GM19035 (cell line): ENCODE measurements around the gene RPTOR.
A peak's percentile ranks its signal among the peaks of the same experiment; 100 is the strongest.

Experiments
- ATAC-seq: cut with Tn5 transposase; IDR thresholded peaks from one replicate; pipeline ENCODE4 v1.9.1; 2021; ENCODE audit not compliant: unreplicated experiment

The RPTOR gene

GRCh38 chr17:80712606-80713005 lies 168.0 kb downstream of the RPTOR start:
- ATAC-seq, result no peak

- ATAC-seq, result no peak
Observed at GRCh38 chr17:80716986-80717719, 172.5 kb downstream of the RPTOR start.

GRCh38 chr17:80717720-80718083 lies 173.1 kb downstream of the RPTOR start:
- ATAC-seq, result no peak

DNA sequence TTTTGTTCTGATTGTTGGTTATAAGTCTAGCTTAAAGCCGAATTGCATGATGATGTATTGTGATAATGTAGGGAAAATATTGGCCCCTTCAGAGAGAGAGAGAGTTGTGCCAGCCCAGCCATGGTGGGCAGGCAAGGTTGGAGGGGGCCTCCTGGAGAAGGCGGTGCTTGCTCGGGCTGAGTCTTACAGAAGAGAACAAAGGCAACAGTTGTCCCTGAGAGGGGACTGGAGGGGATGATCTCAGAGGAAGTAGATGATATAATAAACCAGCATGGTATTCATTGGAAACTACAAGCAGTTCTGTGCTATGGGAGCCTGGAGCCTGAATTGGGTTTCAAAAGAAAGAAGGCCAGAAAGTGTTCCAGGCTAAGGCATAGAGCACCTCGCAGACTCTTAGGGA lies 173.8 kb downstream of the RPTOR start:
- no peak for ATAC-seq

DNA sequence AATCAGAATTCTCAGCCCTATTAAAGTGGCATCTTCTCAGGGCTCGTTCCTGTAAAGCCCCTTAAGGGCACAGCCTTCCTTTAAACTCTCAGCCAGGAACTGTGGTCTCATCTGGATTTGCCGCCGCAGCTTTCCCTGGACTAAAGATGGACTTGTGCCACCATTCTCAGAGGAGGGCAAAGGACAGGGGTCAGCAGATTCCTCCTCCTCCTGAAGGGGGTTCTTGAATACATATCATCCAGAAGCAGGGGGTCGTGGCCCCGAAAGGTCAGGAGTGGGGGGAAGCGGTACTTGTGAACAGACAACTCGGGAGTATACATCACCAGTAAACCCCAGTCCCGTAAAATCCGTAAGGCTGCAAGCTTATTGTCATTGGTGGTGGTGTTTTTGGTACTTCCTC lies 174.8 kb downstream of the RPTOR start:
- ATAC-seq, result no peak

GRCh38 chr17:80720610-80721577 lies 176.3 kb downstream of the RPTOR start:
- ATAC-seq, result no peak

DNA sequence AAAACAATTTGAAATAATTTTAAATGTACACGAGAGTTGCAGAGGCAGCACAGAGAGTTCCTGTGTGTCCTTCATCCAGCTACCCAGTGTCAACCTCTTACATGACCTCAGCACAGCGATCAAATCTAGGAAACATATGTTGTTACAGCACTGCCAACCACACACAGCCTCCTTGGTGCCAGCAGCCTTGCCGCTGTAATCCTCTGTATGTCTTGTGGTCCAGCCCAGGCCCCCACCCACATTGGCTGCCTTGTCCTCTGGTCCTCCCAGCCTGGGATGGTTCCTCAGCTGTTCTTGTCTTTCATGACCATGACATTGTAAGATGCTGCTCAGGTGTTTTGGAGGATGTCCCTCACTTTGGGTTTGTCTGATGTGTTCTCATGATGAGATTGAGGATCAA lies 178.0 kb downstream of the RPTOR start:
- no peak for ATAC-seq

DNA sequence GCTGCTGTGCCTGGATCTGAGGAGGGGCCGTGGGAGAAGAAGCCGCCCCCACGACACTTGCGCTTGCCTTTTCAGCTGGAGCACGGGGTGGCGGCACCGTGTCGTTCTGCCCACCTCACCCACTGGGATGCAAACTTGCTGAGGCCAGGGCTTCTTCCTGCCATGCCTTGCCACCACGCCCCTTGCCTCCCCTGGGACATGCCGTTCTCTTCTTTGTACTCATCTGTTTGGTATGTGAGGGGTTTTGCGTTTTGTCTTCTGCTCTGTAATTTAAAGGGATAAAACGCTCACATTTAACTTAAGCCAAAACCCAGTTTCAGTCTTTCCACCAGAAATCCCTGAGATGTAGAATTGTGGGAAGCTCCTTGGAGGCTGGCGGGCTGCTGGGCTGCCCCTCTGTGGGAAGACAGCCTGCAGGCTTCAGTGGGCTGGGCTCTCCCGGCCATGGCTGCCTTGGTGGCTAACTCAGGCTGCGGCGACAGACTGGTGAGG lies 180.2 kb downstream of the RPTOR start:
- ATAC-seq, result no peak

DNA sequence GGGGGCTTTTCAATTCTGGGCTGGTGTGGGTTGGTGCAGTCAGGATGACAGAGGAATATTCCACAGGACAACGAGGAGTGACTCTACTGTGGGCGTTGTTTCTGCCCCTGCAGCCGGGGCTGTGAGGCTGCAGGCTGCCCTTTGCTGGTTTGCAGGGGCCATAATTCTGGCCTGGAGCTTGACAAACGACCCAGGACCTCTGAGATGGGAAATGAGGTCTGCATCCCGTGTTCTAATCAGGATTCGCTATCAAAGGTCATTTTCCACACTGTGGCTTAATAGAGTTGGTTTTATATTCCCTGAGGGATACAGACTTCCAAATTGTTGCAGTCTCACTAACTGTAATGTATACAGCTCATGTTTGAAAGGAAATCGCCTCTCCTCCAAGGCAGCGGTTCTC lies 180.9 kb downstream of the RPTOR start:
- no peak for ATAC-seq

DNA sequence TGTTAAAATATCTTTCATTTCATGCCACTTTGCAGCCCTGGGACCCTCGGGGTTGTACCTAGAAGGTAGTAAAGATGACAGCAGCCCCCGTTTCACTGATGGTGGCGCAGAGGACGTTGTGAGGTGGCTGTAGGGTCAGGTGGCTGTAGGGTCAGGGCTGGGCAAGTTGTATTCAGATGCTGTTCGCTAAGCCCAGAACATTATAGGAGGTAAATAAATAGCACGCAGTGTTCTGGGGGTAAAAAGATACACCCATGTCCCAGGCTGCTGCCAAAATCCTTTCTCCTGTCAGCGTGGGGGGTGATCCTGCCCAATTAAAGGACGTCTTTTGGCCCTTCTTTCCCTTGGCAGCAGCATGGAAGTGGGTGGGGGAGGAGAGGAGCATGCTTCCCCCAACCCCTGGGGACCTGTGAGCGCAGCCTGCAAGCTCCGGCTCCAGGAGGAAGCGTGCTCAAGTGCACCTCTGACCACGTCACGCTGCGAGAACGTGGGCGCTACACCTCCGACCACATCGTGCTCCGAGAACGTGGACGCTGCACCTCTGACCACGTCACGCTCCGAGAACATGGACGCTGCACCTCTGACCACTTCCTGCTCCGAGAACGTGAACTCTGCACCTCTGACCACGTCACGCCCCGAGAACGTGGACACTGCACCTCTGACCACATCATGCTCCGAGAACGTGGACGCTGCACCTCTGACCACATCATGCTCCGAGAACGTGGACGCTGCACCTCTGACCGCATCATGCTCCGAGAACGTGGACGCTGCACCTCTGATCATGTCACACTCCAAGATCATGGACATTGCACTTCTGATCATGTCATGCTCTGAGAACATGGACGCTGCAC lies 182.1 kb downstream of the RPTOR start:
- no peak for ATAC-seq

GRCh38 chr17:80727409-80727755 lies 182.7 kb downstream of the RPTOR start:
- no peak for ATAC-seq

DNA sequence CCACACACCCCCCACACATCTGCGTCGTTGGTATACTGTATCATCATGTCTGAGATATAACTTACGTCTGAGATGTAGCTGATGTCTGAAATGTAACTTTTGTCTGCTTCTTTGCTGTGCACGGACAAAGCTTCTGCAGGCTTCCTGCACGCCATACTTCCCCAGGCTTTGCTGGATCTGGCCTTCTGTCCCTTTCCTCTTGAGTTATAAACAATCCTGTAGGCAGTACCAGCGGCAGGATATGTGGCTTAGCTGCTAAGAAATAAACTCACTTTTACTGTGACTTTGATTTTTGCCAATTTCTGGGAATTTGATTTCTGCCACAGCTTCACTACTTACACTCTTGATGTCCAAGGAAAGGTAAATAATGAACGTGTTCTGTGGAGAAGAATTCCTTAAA lies 184.4 kb downstream of the RPTOR start:
- no peak for ATAC-seq

DNA sequence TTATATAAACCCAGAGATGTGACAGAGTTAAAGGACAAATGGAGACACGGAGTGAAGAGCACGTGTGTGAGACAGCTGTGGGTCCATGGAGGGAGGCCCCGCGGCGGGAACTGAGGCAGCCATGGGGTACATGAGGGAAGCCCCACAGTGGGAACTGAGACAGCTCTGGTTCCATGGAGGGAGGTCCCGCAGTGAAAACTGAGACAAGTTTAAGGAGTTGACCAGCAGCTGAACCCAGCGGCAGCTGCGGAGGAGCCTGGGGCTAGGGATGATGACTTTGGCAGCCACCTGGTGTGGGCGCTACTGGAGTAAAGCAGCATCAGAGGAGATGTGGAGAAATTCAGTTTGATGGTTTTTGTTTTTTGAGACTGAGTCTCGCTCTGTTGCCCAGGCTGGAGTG lies 185.1 kb downstream of the RPTOR start:
- ATAC-seq, result no peak

DNA sequence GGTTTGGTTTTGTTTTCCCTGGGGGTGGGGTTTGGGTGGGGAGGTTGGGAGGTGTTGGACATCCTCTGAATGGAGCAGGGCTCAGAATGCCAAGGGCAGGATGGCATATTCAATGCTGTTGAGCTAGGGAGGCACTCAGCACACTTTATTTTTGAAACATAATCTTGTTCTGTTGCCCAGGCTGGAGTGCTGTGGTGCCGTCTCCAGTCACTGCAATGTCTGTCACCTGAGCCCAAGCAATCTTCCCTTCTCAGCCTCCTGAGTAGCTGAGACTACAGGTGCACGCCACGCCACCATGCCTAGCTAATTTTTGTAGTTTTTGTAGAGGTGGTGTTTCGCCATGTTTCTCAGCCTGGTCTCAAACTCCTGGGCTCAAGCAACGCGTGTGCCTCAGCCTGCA lies 186.1 kb downstream of the RPTOR start:
- no peak for ATAC-seq

GRCh38 chr17:80731323-80731722 lies 186.7 kb downstream of the RPTOR start:
- no peak for ATAC-seq

DNA sequence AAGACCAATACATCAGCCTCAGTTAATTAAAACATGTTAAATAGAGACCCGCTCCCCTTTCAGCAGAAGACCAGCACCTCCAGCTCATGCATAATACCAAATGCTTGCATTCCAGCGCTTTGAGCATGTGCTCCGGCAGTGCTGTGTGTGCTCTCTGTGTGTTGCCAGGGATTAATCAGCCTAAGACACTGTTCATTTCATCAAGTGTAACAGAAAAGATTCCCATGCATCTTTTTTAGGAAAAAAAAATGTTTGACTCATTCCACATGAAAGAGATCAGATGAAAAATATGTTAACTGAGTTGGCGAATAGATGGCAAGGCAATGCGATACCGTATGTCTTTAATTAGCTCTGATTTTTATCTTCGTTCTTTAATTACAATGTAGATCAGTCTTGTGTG lies 187.6 kb downstream of the RPTOR start:
- ATAC-seq, result no peak

- peak; percentile 88 for ATAC-seq
Observed at GRCh38 chr17:80737106-80738019, 192.7 kb downstream of the RPTOR start.

DNA sequence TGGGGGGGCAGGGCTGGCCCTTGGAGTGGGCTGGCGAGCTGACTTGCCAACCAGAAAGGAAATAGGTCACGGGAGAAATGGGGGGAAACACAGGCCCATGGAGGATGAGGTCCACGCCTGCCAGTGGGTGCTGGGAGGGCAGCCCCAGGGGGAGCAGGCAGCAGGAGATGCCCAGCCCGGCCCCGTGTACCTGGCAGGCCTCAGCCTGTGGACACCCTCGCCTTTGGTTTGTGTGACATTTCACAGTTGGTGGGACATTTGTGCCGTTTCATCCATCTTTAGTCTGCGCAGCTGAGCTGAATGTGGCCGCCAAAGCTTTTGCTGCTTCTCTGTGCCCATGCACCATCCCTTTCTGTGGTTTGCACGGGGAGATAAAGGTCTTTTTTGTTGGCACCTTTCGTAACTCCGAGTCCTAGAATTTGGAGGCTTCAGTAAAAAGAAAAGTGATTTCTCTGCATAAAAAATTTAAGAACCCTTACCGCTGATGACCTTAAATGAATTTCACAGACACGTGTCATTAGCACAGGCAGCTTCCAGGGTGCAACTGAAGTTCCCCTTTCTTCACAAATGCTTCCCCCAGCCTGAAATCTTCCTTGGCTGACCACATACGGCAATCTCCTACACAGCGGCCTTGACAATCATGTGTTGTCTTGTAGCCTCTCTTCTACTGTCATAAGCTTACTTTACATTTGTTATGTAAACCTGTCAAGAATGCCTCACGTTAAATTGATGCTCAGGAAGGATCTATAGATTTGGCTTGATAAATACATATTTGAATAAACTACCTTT lies 193.6 kb downstream of the RPTOR start:
- ATAC-seq, result peak; percentile 6

DNA sequence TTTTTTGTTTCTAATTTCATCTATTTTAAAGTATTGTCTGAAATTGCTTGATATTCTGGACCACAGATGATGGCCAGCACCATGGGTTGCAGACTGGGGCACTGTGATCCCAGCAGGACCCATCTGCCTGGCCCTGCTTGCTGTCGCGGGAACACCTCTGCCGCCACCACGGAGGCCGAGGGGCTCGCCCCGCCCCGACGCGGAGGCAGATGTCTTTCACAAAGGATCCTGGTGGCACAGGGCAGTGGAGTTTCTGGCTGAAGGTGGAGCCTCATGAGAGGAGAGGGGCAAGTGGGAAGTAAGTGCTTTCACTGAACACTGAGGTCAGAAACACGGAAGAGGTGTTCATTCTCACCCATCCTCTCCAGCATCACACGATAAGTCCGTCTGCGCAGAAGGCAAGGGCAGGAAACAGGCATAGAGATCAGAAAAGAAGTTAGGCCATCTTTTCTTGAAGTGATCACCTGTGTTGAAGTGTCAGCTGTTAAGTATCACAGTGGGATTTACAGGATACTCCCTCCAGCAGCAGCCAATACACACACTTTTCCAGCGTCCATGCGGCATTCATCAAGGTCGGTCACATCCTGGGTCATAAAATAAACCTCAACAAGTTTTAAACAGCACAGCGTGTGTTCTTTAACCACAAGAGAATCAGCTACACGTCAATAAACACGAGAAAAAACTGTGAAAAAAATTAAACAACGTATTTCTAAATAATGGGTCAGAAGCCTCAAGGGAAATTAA lies 194.5 kb downstream of the RPTOR start:
- ATAC-seq, result no peak
